ENCODE measurements around the gene GLIPR2. TPM values are rescaled to one million over a fixed set of nuclear protein-coding genes. Genes with fewer than 3 reads are reported as not detected.

Gene GLIPR2
- total and polyA plus RNA-seq, 2 of the 13 experiments (the other 11 are each of a cell fraction or from before 2014, with no cell fraction given), result 0.08 to 0.42 TPM

DNA sequence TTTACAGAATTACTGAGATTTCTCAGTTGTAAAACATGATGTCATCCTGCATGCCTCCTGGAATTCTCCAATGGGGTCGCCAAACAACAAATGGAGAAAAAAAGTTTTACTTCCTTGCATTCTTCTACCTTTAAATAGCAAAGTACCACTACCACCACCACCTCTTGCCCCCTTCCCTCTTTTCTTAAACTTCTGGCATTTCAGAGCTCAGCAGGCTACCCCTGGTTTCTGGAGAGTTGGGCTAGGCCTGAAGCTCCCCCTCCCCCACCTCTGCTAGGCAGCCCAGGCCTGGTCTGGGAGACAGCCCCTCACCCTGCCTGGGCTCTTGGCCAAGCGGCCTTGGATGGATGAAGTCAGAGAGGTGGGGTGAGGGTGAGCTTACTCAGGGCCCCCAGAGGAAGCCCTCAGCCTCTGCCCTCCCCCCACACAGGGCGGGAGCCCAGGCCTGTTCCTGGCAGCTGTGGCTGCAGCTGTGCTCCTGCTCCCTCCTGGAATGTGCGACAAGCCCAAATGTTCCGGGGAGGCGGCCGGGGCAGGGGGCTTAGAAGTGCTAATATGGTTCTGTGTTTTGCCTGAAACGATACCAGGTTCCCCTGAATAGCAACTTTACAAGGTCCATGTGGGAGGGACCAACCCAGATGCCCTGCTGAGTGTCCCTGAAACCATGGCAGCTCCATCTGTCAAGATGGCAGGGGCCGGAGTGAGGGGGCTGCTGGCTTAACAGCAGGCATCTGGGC, 26.7 kb downstream of the GLIPR2 start (continued):
- TF ChIP-seq ATF7 (IDR thresholded peaks at IDR 0.05), result peak; percentile 65
- TF ChIP-seq ATF7 (CRISPR knock-in tag; IDR thresholded peaks at IDR 0.05), result no peak
- TF ChIP-seq KLF6 (CRISPR knock-in tag; IDR thresholded peaks at IDR 0.05), result no peak
- TF ChIP-seq, protein P1, sequence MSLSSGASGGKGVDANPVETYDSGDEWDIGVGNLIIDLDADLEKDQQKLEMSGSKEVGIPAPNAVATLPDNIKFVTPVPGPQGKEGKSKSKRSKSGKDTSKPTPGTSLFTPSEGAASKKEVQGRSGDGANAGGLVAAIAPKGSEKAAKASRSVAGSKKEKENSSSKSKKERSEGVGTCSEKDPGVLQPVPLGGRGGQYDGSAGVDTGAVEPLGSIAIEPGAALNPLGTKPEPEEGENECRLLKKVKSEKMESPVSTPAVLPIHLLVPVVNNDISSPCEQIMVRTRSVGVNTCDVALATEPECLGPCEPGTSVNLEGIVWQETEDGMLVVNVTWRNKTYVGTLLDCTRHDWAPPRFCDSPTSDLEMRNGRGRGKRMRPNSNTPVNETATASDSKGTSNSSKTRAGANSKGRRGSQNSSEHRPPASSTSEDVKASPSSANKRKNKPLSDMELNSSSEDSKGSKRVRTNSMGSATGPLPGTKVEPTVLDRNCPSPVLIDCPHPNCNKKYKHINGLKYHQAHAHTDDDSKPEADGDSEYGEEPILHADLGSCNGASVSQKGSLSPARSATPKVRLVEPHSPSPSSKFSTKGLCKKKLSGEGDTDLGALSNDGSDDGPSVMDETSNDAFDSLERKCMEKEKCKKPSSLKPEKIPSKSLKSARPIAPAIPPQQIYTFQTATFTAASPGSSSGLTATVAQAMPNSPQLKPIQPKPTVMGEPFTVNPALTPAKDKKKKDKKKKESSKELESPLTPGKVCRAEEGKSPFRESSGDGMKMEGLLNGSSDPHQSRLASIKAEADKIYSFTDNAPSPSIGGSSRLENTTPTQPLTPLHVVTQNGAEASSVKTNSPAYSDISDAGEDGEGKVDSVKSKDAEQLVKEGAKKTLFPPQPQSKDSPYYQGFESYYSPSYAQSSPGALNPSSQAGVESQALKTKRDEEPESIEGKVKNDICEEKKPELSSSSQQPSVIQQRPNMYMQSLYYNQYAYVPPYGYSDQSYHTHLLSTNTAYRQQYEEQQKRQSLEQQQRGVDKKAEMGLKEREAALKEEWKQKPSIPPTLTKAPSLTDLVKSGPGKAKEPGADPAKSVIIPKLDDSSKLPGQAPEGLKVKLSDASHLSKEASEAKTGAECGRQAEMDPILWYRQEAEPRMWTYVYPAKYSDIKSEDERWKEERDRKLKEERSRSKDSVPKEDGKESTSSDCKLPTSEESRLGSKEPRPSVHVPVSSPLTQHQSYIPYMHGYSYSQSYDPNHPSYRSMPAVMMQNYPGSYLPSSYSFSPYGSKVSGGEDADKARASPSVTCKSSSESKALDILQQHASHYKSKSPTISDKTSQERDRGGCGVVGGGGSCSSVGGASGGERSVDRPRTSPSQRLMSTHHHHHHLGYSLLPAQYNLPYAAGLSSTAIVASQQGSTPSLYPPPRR (CRISPR knock-in tag; IDR thresholded peaks at IDR 0.05; ENCODE audit: borderline replicate concordance), result no peak
- TF ChIP-seq, protein P2, sequence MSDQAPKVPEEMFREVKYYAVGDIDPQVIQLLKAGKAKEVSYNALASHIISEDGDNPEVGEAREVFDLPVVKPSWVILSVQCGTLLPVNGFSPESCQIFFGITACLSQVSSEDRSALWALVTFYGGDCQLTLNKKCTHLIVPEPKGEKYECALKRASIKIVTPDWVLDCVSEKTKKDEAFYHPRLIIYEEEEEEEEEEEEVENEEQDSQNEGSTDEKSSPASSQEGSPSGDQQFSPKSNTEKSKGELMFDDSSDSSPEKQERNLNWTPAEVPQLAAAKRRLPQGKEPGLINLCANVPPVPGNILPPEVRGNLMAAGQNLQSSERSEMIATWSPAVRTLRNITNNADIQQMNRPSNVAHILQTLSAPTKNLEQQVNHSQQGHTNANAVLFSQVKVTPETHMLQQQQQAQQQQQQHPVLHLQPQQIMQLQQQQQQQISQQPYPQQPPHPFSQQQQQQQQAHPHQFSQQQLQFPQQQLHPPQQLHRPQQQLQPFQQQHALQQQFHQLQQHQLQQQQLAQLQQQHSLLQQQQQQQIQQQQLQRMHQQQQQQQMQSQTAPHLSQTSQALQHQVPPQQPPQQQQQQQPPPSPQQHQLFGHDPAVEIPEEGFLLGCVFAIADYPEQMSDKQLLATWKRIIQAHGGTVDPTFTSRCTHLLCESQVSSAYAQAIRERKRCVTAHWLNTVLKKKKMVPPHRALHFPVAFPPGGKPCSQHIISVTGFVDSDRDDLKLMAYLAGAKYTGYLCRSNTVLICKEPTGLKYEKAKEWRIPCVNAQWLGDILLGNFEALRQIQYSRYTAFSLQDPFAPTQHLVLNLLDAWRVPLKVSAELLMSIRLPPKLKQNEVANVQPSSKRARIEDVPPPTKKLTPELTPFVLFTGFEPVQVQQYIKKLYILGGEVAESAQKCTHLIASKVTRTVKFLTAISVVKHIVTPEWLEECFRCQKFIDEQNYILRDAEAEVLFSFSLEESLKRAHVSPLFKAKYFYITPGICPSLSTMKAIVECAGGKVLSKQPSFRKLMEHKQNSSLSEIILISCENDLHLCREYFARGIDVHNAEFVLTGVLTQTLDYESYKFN (CRISPR knock-in tag; conservative IDR thresholded peaks at IDR 0.05), result peak; percentile 30; the same call in 1 of the 2 replicates
- TF ChIP-seq, protein P3, sequence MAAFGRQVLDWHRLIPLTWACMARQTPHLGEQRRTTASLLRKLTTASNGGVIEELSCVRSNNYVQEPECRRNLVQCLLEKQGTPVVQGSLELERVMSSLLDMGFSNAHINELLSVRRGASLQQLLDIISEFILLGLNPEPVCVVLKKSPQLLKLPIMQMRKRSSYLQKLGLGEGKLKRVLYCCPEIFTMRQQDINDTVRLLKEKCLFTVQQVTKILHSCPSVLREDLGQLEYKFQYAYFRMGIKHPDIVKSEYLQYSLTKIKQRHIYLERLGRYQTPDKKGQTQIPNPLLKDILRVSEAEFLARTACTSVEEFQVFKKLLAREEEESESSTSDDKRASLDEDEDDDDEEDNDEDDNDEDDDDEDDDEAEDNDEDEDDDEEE (CRISPR knock-in tag; IDR thresholded peaks at IDR 0.05), result no peak
- TF ChIP-seq PHF5A (CRISPR knock-in tag; IDR thresholded peaks at IDR 0.05; ENCODE audit: low read depth, unreplicated experiment), result no peak
- TF ChIP-seq U2AF1 (optimal IDR thresholded peaks at IDR 0.05; ENCODE audit: low read depth, low read length), result no peak
- TF ChIP-seq, protein P4, sequence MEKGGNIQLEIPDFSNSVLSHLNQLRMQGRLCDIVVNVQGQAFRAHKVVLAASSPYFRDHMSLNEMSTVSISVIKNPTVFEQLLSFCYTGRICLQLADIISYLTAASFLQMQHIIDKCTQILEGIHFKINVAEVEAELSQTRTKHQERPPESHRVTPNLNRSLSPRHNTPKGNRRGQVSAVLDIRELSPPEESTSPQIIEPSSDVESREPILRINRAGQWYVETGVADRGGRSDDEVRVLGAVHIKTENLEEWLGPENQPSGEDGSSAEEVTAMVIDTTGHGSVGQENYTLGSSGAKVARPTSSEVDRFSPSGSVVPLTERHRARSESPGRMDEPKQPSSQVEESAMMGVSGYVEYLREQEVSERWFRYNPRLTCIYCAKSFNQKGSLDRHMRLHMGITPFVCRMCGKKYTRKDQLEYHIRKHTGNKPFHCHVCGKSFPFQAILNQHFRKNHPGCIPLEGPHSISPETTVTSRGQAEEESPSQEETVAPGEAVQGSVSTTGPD (CRISPR knock-in tag; IDR thresholded peaks at IDR 0.05), result no peak
- TF ChIP-seq SALL1 (CRISPR knock-in tag; IDR thresholded peaks at IDR 0.05), result peak; percentile 17; the same call in 1 of the 2 replicates
- no peak for TF ChIP-seq POGZ (CRISPR knock-in tag; IDR thresholded peaks at IDR 0.05)
- TF ChIP-seq, protein P5, sequence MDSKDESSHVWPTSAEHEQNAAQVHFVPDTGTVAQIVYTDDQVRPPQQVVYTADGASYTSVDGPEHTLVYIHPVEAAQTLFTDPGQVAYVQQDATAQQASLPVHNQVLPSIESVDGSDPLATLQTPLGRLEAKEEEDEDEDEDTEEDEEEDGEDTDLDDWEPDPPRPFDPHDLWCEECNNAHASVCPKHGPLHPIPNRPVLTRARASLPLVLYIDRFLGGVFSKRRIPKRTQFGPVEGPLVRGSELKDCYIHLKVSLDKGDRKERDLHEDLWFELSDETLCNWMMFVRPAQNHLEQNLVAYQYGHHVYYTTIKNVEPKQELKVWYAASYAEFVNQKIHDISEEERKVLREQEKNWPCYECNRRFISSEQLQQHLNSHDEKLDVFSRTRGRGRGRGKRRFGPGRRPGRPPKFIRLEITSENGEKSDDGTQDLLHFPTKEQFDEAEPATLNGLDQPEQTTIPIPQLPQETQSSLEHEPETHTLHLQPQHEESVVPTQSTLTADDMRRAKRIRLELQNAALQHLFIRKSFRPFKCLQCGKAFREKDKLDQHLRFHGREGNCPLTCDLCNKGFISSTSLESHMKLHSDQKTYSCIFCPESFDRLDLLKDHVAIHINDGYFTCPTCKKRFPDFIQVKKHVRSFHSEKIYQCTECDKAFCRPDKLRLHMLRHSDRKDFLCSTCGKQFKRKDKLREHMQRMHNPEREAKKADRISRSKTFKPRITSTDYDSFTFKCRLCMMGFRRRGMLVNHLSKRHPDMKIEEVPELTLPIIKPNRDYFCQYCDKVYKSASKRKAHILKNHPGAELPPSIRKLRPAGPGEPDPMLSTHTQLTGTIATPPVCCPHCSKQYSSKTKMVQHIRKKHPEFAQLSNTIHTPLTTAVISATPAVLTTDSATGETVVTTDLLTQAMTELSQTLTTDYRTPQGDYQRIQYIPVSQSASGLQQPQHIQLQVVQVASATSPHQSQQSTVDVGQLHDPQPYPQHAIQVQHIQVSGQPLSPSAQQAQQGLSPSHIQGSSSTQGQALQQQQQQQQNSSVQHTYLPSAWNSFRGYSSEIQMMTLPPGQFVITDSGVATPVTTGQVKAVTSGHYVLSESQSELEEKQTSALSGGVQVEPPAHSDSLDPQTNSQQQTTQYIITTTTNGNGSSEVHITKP (CRISPR knock-in tag; IDR thresholded peaks at IDR 0.05; ENCODE audit: low read depth), result peak; percentile 76; the same call in 1 of the 2 replicates
- no peak for TF ChIP-seq U2AF2 (IDR thresholded peaks at IDR 0.05; ENCODE audit: low read depth, low read length)
- TF ChIP-seq AKAP8 (CRISPR knock-in tag; IDR thresholded peaks at IDR 0.05), result no peak
